K562 (cell line): ENCODE data around the gene FLG.

Experiments
- ATF1 ChIP-seq, 2 experiments: fragments of 450-650 bp in 1 of 2; IDR thresholded peaks; 2 replicates each; pipeline ENCODE4 v1.6.1; 2016; ENCODE audit warnings: missing compliant biosample characterization in 1 of 2, missing genetic modification characterization in 1 of 2
- BRD4 ChIP-seq: fragments of 200-600 bp; sonication (generic); IDR thresholded peaks from 2 replicates; pipeline ENCODE4 v1.6.1; 2017; ENCODE audit warnings: inconsistent platforms
- CHD2 ChIP-seq: IDR thresholded peaks from 2 replicates; pipeline ENCODE4 v1.6.1; 2011; ENCODE audit warnings: low read depth, low read length
- ESRRA ChIP-seq: fragments of 450-650 bp; IDR thresholded peaks from 2 replicates; pipeline ENCODE4 v1.6.1; 2014; ENCODE audit warnings: low read depth, mild to moderate bottlenecking, moderate library complexity, borderline replicate concordance
- HNRNPUL1 ChIP-seq: fragments of 200-400 bp; formaldehyde crosslinking; IDR thresholded peaks from 2 replicates; pipeline ENCODE4 v1.6.1; 2017; ENCODE audit warnings: low read length
- JUND ChIP-seq, 2 experiments: IDR thresholded peaks; 2 replicates in 1 of 2; 3 replicates in 1 of 2; pipeline ENCODE4 v1.6.1; 2011; ENCODE audit warnings: borderline replicate concordance in 2 of 2, low read depth in 2 of 2, low read length in 2 of 2, improper control_type of control experiment in 1 of 2, missing biosample characterization in 1 of 2, missing genetic modification characterization in 1 of 2, missing genetic modification reagents in 1 of 2
- LEF1 ChIP-seq: fragments of 450-650 bp; IDR thresholded peaks from 2 replicates; pipeline ENCODE4 v1.6.1; 2016; ENCODE audit warnings: mild to moderate bottlenecking
- MEF2A ChIP-seq: IDR thresholded peaks from 2 replicates; pipeline ENCODE4 v1.6.1; 2011; ENCODE audit warnings: low read depth, mild to moderate bottlenecking, low read length, moderate library complexity; ENCODE audit not compliant: control insufficient read depth
- SAFB2 ChIP-seq: fragments of 200-400 bp; formaldehyde crosslinking; IDR thresholded peaks from 2 replicates; pipeline ENCODE4 v1.6.1; 2018; ENCODE audit warnings: borderline replicate concordance, low read length, low read depth, moderate library complexity; ENCODE audit not compliant: severe bottlenecking
- TRIM24 ChIP-seq, 2 experiments: fragments of 450-650 bp; IDR thresholded peaks; 2 replicates each; pipeline ENCODE4 v1.6.1; 2016
- TF ChIP-seq, protein P1 (sequence below), 3 experiments: IDR thresholded peaks in 2 of 3; conservative IDR thresholded peaks in 1 of 3; 2 replicates each; pipeline ENCODE4 v1.5.1; 2011 to 2012; ENCODE audit warnings: low read length in 3 of 3, mild to moderate bottlenecking in 3 of 3, control low read depth in 2 of 3, improper control_type of control experiment in 1 of 3, inconsistent platforms in 1 of 3, low read depth in 1 of 3, mixed read lengths in 1 of 3, moderate library complexity in 1 of 3; ENCODE audit not compliant: insufficient read depth in 2 of 3

DNA sequence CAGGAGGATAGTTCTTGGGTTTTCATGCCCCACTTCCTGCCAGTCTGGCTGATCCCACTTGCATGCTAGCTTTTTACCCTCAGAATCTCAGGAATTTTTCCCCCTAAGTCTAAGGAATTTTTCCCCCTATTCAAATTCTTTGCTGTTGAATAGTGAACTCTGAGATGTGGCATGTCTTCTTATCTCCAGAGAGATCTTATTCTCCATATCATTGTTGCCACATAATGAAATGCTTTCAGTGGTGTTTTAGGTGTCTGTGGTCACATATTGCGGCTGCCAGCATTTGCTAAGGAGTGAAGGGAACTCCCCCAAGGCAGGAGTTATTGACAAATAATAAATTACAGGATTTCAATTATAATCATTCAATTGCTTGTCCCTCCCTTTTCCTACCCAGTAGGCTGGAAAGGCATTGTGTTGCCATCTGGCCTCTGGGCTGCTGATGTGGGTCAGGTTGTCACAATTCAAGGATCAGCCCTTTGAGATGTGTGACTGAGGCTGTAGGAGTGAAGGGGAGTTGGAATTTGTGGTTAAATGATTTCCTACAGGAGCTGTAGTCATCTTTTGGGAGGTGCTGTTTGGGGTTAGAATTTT, 3.9 kb upstream of the FLG start:
- TF ChIP-seq ATF1 (CRISPR knock-in tag; IDR thresholded peaks at IDR 0.05) = no peak
- no peak for TF ChIP-seq ATF1 (tag; IDR thresholded peaks at IDR 0.05)
- TF ChIP-seq SAFB2 = no peak
- no peak for TF ChIP-seq HNRNPUL1
- TF ChIP-seq BRD4 = no peak
- no peak for TF ChIP-seq ESRRA
- TF ChIP-seq LEF1 = no peak
- TF ChIP-seq, protein P1, sequence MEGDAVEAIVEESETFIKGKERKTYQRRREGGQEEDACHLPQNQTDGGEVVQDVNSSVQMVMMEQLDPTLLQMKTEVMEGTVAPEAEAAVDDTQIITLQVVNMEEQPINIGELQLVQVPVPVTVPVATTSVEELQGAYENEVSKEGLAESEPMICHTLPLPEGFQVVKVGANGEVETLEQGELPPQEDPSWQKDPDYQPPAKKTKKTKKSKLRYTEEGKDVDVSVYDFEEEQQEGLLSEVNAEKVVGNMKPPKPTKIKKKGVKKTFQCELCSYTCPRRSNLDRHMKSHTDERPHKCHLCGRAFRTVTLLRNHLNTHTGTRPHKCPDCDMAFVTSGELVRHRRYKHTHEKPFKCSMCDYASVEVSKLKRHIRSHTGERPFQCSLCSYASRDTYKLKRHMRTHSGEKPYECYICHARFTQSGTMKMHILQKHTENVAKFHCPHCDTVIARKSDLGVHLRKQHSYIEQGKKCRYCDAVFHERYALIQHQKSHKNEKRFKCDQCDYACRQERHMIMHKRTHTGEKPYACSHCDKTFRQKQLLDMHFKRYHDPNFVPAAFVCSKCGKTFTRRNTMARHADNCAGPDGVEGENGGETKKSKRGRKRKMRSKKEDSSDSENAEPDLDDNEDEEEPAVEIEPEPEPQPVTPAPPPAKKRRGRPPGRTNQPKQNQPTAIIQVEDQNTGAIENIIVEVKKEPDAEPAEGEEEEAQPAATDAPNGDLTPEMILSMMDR (IDR thresholded peaks at IDR 0.05 in 2 of 3, conservative IDR thresholded peaks at IDR 0.05 in 1 of 3; ENCODE audit: insufficient read depth in 2 of 3, low read depth in 1 of 3, low read length in 3 of 3) = no peak
- no peak for TF ChIP-seq JUND (IDR thresholded peaks at IDR 0.05; ENCODE audit: borderline replicate concordance, low read depth, low read length)
- TF ChIP-seq JUND (tag; IDR thresholded peaks at IDR 0.05; ENCODE audit: borderline replicate concordance, low read depth, low read length) = no peak
- no peak for TF ChIP-seq CHD2
- TF ChIP-seq MEF2A = no peak
- no peak for TF ChIP-seq TRIM24 (IDR thresholded peaks at IDR 0.05)
